H1 (cell line): ENCODE data around the gene TBKBP1. TPM values are rescaled to one million over a fixed set of nuclear protein-coding genes. Genes with fewer than 3 reads are reported as not detected.

Experiments
- CTCF ChIA-PET: fragments of 300-600 bp; sonication (Branson Sonifier 250); formaldehyde crosslinking; loops from one replicate; lab custom pipeline; 2021; ENCODE audit not compliant: partially characterized antibody; lab: Charles Lee
- POLR2A ChIA-PET: fragments of 300-600 bp; sonication (Branson Sonifier 250); formaldehyde crosslinking; loops from one replicate; lab custom pipeline; 2021; ENCODE audit warnings: inconsistent platforms; ENCODE audit not compliant: partially characterized antibody; lab: Charles Lee
- DNase-seq, 2 experiments: peaks; one replicate each; pipeline versions ENCODE4 v3.0.0 to v3.0.0-alpha.2; 2010 to 2022; ENCODE audit warnings: low spot score in 2 of 2, low read depth in 1 of 2, mixed read lengths in 1 of 2
- FAIRE-seq: peaks from 2 replicates; lab custom pipeline; 2011; peaks lifted over from hg19 to GRCh38; lab: Jason Lieb, UNC
- H2AFZ ChIP-seq: 2 replicates; pipeline ENCODE4 v1.8.1; 2012; ENCODE audit warnings: low read length, inconsistent platforms
- H2AK5ac ChIP-seq: 2 replicates; pipeline ENCODE4 v1.6.1; 2013; ENCODE audit warnings: low read depth, low read length
- H2BK120ac ChIP-seq: replicated peaks from 2 replicates; pipeline ENCODE3; 2013; ENCODE audit warnings: low read depth, low read length, inconsistent platforms
- H2BK12ac ChIP-seq: 2 replicates; pipeline ENCODE4 v1.6.1; 2013; ENCODE audit warnings: low read depth, low read length
- H2BK15ac ChIP-seq: 2 replicates; pipeline ENCODE4 v1.6.1; 2013; ENCODE audit warnings: low read length
- H2BK20ac ChIP-seq: 2 replicates; pipeline ENCODE4 v1.6.1; 2013; ENCODE audit warnings: low read length
- H2BK5ac ChIP-seq: 2 replicates; pipeline ENCODE4 v1.6.1; 2013; ENCODE audit warnings: low read depth, low read length
- H3K14ac ChIP-seq: 2 replicates; pipeline ENCODE4 v1.6.1; 2013; ENCODE audit warnings: inconsistent platforms; ENCODE audit not compliant: insufficient read length
- H3K18ac ChIP-seq: 2 replicates; pipeline ENCODE4 v1.6.1; 2013; ENCODE audit warnings: low read length; ENCODE audit errors: extremely low read depth
- H3K23ac ChIP-seq: 2 replicates; pipeline ENCODE4 v1.6.1; 2013; ENCODE audit warnings: inconsistent platforms; ENCODE audit not compliant: insufficient read length
- H3K23me2 ChIP-seq: 2 replicates; pipeline ENCODE4 v1.6.1; 2013; ENCODE audit warnings: low read depth, low read length
- H3K27ac ChIP-seq: 2 replicates; pipeline ENCODE4 v1.6.1; 2011; ENCODE audit warnings: low read depth, low read length, inconsistent platforms
- H3K27me3 ChIP-seq, 4 experiments: replicated peaks in 1 of 4; 1 replicate in 1 of 4; 2 replicates in 3 of 4; pipeline versions ENCODE4 v1.6.1 to v1.8.1; 2011 to 2013; ENCODE audit warnings: low read length in 3 of 4, mild to moderate bottlenecking in 3 of 4, inconsistent platforms in 2 of 4, mixed read lengths in 2 of 4, moderate library complexity in 1 of 4; ENCODE audit not compliant: control insufficient read depth in 3 of 4, insufficient read depth in 3 of 4; ENCODE audit errors: extremely low read depth in 1 of 4
- H3K36me3 ChIP-seq, 4 experiments: 2 replicates each; pipeline versions ENCODE4 v1.6.1 to v1.8.1; 2011 to 2013; ENCODE audit warnings: mild to moderate bottlenecking in 4 of 4, low read length in 3 of 4, moderate library complexity in 2 of 4, control low read depth in 1 of 4, inconsistent platforms in 1 of 4; ENCODE audit not compliant: insufficient read depth in 4 of 4, control insufficient read depth in 2 of 4
- H3K4ac ChIP-seq: replicated peaks from 2 replicates; pipeline ENCODE3; 2013; ENCODE audit warnings: low read length, low read depth, mixed read lengths, inconsistent platforms; ENCODE audit not compliant: insufficient read length
- H3K4me1 ChIP-seq, 4 experiments: replicated peaks in 1 of 4; 1 replicate in 1 of 4; 2 replicates in 3 of 4; pipeline versions ENCODE4 v1.6.1 to v1.8.1; 2011 to 2013; ENCODE audit warnings: low read length in 3 of 4, inconsistent platforms in 2 of 4, mixed read lengths in 1 of 4; ENCODE audit not compliant: insufficient read depth in 4 of 4, control insufficient read depth in 3 of 4
- H3K4me2 ChIP-seq, 2 experiments: 2 replicates each; pipeline versions ENCODE4 v1.6.1 to v1.8.1; 2011 to 2013; ENCODE audit warnings: low read depth in 2 of 2, low read length in 2 of 2, control low read depth in 1 of 2, inconsistent platforms in 1 of 2, mild to moderate bottlenecking in 1 of 2; ENCODE audit not compliant: insufficient read depth in 1 of 2
- H3K4me3 ChIP-seq, 4 experiments: fragments of 200-600, 300-600 bp in 1 of 4; sonication (generic), shearing (Covaris generic), sonication (Bioruptor Twin) in 1 of 4; 2 replicates each; pipeline versions ENCODE4 v1.5.1 to v1.8.1; 2011 to 2016; ENCODE audit warnings: low read length in 4 of 4, low read depth in 3 of 4, control low read depth in 2 of 4, inconsistent platforms in 2 of 4, mild to moderate bottlenecking in 2 of 4, mixed read lengths in 1 of 4, moderate library complexity in 1 of 4; ENCODE audit not compliant: insufficient read depth in 2 of 4; ENCODE audit errors: extremely low read depth in 1 of 4
- H3K56ac ChIP-seq: replicated peaks from 2 replicates; pipeline ENCODE3; 2013; ENCODE audit warnings: low read depth, mild to moderate bottlenecking, mixed read lengths, low read length, inconsistent platforms; ENCODE audit not compliant: insufficient read length
- H3K79me1 ChIP-seq: 2 replicates; pipeline ENCODE4 v1.6.1; 2013; ENCODE audit warnings: low read depth, low read length, control low read depth
- H3K79me2 ChIP-seq, 2 experiments: 2 replicates each; pipeline versions ENCODE4 v1.6.1 to v1.8.1; 2012 to 2013; ENCODE audit warnings: low read length in 2 of 2, mild to moderate bottlenecking in 2 of 2, inconsistent platforms in 1 of 2; ENCODE audit not compliant: insufficient read depth in 2 of 2, control insufficient read depth in 1 of 2
- H3K9ac ChIP-seq, 4 experiments: replicated peaks in 1 of 4; 1 replicate in 1 of 4; 2 replicates in 3 of 4; pipeline versions ENCODE4 v1.6.1 to v1.8.1; 2011 to 2013; ENCODE audit warnings: low read depth in 3 of 4, low read length in 3 of 4, control low read depth in 2 of 4, mild to moderate bottlenecking in 2 of 4, moderate library complexity in 2 of 4, inconsistent platforms in 1 of 4; ENCODE audit errors: extremely low read depth in 1 of 4
- H3K9me3 ChIP-seq, 2 experiments: 2 replicates each; pipeline versions ENCODE4 v1.6.1 to v1.8.1; 2012 to 2013; ENCODE audit warnings: mild to moderate bottlenecking in 2 of 2, moderate library complexity in 2 of 2, control low read depth in 1 of 2, inconsistent platforms in 1 of 2, low read depth in 1 of 2, low read length in 1 of 2, mixed read lengths in 1 of 2; ENCODE audit not compliant: insufficient read depth in 2 of 2
- H4K20me1 ChIP-seq, 2 experiments: replicated peaks in 1 of 2; 2 replicates each; pipeline versions ENCODE3 to v1.8.1; 2011 to 2013; ENCODE audit warnings: inconsistent platforms in 2 of 2, low read length in 2 of 2, mild to moderate bottlenecking in 1 of 2; ENCODE audit not compliant: insufficient read depth in 2 of 2, control insufficient read depth in 1 of 2
- H4K5ac ChIP-seq: 2 replicates; pipeline ENCODE4 v1.6.1; 2013; ENCODE audit warnings: low read length, low read depth, mixed read lengths, inconsistent platforms; ENCODE audit not compliant: insufficient read length
- H4K8ac ChIP-seq: 2 replicates; pipeline ENCODE4 v1.8.0; 2013; ENCODE audit warnings: mild to moderate bottlenecking, moderate library complexity, low read length, inconsistent platforms; ENCODE audit not compliant: insufficient read depth; ENCODE audit errors: extremely low read depth
- H4K91ac ChIP-seq: replicated peaks from 2 replicates; pipeline ENCODE3; 2013; ENCODE audit warnings: low read length, mixed read lengths, inconsistent platforms; ENCODE audit not compliant: insufficient read length
- BRCA1 ChIP-seq: IDR thresholded peaks from 2 replicates; pipeline ENCODE4 v1.6.1; 2012; ENCODE audit warnings: low read depth, low read length, improper control_type of control experiment
- CBX5 ChIP-seq: fragments of 300-800, 300-1000 bp; sonication (generic); IDR thresholded peaks from 2 replicates; pipeline ENCODE4 v1.7.1; 2016; ENCODE audit warnings: antibody characterized with exemption, low read length, low read depth
- GTF2F1 ChIP-seq: IDR thresholded peaks from 2 replicates; pipeline ENCODE4 v1.6.1; 2012; ENCODE audit warnings: low read depth, low read length, improper control_type of control experiment, borderline replicate concordance
- WGBS, 2 experiments: shearing (Covaris generic) in 1 of 2; methylation state at CpG; one replicate each; pipeline versions ENCODE4 v1.1.6 to v1.1.7; 2013 to 2015; ENCODE audit warnings: low lambda C conversion rate in 2 of 2, mixed read lengths in 2 of 2, inconsistent platforms in 1 of 2, low coverage in 1 of 2, missing lambda C conversion rate in 1 of 2; ENCODE audit not compliant: insufficient replicate concordance in 2 of 2, insufficient coverage in 1 of 2, insufficient read length in 1 of 2; ENCODE audit errors: extremely low coverage in 1 of 2, missing lambda C conversion rate in 1 of 2; 5-methylcytosine and 5-hydroxymethylcytosine counted together
- polyA plus RNA-seq, 7 experiments: library from polyadenylated mRNA; depleted of rRNA in 3 of 7; stranded (reverse) in 5 of 7; unstranded in 2 of 7; fragments of >200 nt in 5 of 7; fragments of 200-250 nt in 2 of 7; gene quantifications; 1 replicate in 5 of 7; 2 replicates in 1 of 7; 4 replicates in 1 of 7; pipeline versions ENCODE4 v1.2.1 to v1.2.3, GENCODE V29; 2011 to 2013; ENCODE audit warnings: missing spikeins in 2 of 7, mixed read lengths in 2 of 7
- total RNA-seq: library from RNA; stranded (reverse); fragmentation: NEBNext Ultra II Directional; extraction: Animal tissue kit (Norgen Biotek cat#: 25700); gene quantifications from 2 replicates; pipeline ENCODE4 v1.2.1, GENCODE V29; 2021
- TF ChIP-seq, protein P1 (sequence below): IDR thresholded peaks from 2 replicates; pipeline ENCODE4 v1.6.1; 2012; ENCODE audit warnings: low read length, inconsistent platforms

The TBKBP1 gene
- total and polyA plus RNA-seq, 2 of the 8 experiments (the other 6 are each of a cell fraction or from before 2014, with no cell fraction given) = 6.3 to 15.1 TPM

GRCh38 chr17:47660064-47660492, 33.9 kb upstream of the TBKBP1 start:
- Histone ChIP-seq H3K14ac (no peak overlapping the region), H3K36me3 (peaks cover 61 to 98% (median 89%) of the 10 kb centered on the region in 4 experiments), H3K79me2 (peaks cover 1 to 57% of the 10 kb centered on the region in 2 experiments), H3K4me1 (peaks cover 0 to 7% (median 5%) of the 10 kb centered on the region in 4 experiments; a peak in 3 of 7 replicates), H3K4me2 (no peak overlapping the region), H3K4ac (no peak overlapping the region), H4K20me1 (peaks cover 18 to 25% of the 10 kb centered on the region in 2 experiments), H3K9me3 (no peaks in the 10 kb centered on the region), H2AK5ac (no peak overlapping the region), H3K27ac (no peak overlapping the region), H4K8ac (no peak overlapping the region), H2BK15ac (no peak overlapping the region), H3K18ac (no peak overlapping the region), H3K23ac (no peak overlapping the region), H4K91ac (no peak overlapping the region), H2BK12ac (no peak overlapping the region), H3K9ac (no peak overlapping the region), H3K79me1 (peaks cover 2% of the 10 kb centered on the region; the same call in 1 of the 2 replicates), H3K4me3 (no peak overlapping the region), H3K23me2 (no peaks in the 10 kb centered on the region), H2BK5ac (no peak overlapping the region), H2BK20ac (no peak overlapping the region), H3K27me3 (no peaks in the 10 kb centered on the region), H4K5ac (no peak overlapping the region), H2BK120ac (no peak overlapping the region), H3K56ac (no peak overlapping the region), H2AFZ (no peak overlapping the region)
- 91% methylated on average over 6 of the region's 6 CpGs; no CpG with 5 or more reads in 1 of the 2 experiments for WGBS, 2 experiments
- DNase-seq = no peak
- no peak for FAIRE-seq
- ChIA-PET POLR2A (interaction anchor here (3.0 to 46.3 kb wide), 2 partner anchors 11 to 22 kb away, joined by 18 to 1575 read pairs; partner anchors contain the start of genes KPNB1 and TBKBP1), CTCF (no interaction called here)
- TF ChIP-seq BRCA1 (no peak), CBX5 (no peak), GTF2F1 (no peak)
- TF ChIP-seq, protein P1, sequence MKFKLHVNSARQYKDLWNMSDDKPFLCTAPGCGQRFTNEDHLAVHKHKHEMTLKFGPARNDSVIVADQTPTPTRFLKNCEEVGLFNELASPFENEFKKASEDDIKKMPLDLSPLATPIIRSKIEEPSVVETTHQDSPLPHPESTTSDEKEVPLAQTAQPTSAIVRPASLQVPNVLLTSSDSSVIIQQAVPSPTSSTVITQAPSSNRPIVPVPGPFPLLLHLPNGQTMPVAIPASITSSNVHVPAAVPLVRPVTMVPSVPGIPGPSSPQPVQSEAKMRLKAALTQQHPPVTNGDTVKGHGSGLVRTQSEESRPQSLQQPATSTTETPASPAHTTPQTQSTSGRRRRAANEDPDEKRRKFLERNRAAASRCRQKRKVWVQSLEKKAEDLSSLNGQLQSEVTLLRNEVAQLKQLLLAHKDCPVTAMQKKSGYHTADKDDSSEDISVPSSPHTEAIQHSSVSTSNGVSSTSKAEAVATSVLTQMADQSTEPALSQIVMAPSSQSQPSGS = no peak
